ENCODE data around the gene TNFRSF4. TPM values are rescaled to one million over a fixed set of nuclear protein-coding genes. Genes with fewer than 3 reads are reported as not detected.

The TNFRSF4 gene
- polyA plus RNA-seq, 2 of the 4 experiments (the other 2 are of a cell fraction) = not detected

- Histone ChIP-seq H3K4me3 (no peak overlapping the region), H3K4me1 (peaks cover 16% of the 10 kb centered on the region; the same call in 2 of the 3 replicates), H3K27ac (no peak overlapping the region), H3K9me3 (no peaks in the 10 kb centered on the region), H3K4me2 (no peak overlapping the region)
- ATAC-seq (no peak), FAIRE-seq (no peak), DNase-seq (ENCODE audit: low read depth in 1 of 2, low spot score in 1 of 2) (no peak)
- TF ChIP-seq PBX3 (IDR thresholded peaks at IDR 0.05) = no peak
- no peak for TF ChIP-seq NPAS2 (CRISPR knock-in tag; IDR thresholded peaks at IDR 0.05; ENCODE audit: borderline replicate concordance)
- no peak for TF ChIP-seq POLR2AphosphoS2 (conservative IDR thresholded peaks at IDR 0.05; ENCODE audit: low read length)
- POLR2A ChIA-PET = no interaction called here
- CTCF ChIA-PET = interaction anchor here (1.6 kb wide), 1 partner anchor 16 kb away, joined by 4 read pairs; no protein-coding TSS in a partner anchor
- WGBS (ENCODE audit: missing lambda C conversion rate) = 96% methylated on average over 9 of the region's 30 CpGs
These were observed 14.2 kb upstream of the TNFRSF4 start for GRCh38 chr1:1228187-1228586.

GRCh38 chr1:1227386-1227785 lies 13.4 kb upstream of the TNFRSF4 start:
- FAIRE-seq (no peak), ATAC-seq (no peak), DNase-seq (ENCODE audit: low read depth in 1 of 2, low spot score in 1 of 2) (no peak)
- POLR2A ChIA-PET = no interaction called here
- Histone ChIP-seq H3K9me3 (no peaks in the 10 kb centered on the region), H3K4me2 (no peak overlapping the region), H3K27ac (no peak overlapping the region), H3K4me3 (no peak overlapping the region), H3K4me1 (peaks cover 8% of the 10 kb centered on the region; the same call in 1 of the 3 replicates)
- CTCF ChIA-PET = interaction anchor here (0.9 to 4.2 kb wide), 3 partner anchors 15 to 105 kb away, joined by 3 to 31 read pairs (median 4); no protein-coding TSS in a partner anchor
- no CpG with 5 or more reads among the region's 25 CpGs for WGBS (ENCODE audit: missing lambda C conversion rate)
- no peak for TF ChIP-seq PHF8 (IDR thresholded peaks at IDR 0.05; ENCODE audit: borderline replicate concordance, low read depth)
- TF ChIP-seq SMC3 (IDR thresholded peaks at IDR 0.05) = no peak
- TF ChIP-seq EHMT2 (IDR thresholded peaks at IDR 0.05; ENCODE audit: low read depth) = no peak
- no peak for TF ChIP-seq HOXB13 (CRISPR knock-in tag; IDR thresholded peaks at IDR 0.05; ENCODE audit: low read depth)
- no peak for TF ChIP-seq EHF (CRISPR knock-in tag; IDR thresholded peaks at IDR 0.05)
- no peak for TF ChIP-seq REST (IDR thresholded peaks at IDR 0.05)
- no peak for TF ChIP-seq MYC (IDR thresholded peaks at IDR 0.05; ENCODE audit: borderline replicate concordance, low read length)
- TF ChIP-seq PBX3 (IDR thresholded peaks at IDR 0.05) = no peak
- TF ChIP-seq KDM5A (IDR thresholded peaks at IDR 0.05) = no peak
- TF ChIP-seq ELK1 (IDR thresholded peaks at IDR 0.05; ENCODE audit: low read depth, low read length) = no peak
- TF ChIP-seq HDAC2 (IDR thresholded peaks at IDR 0.05) = no peak
- no peak for TF ChIP-seq CHD4 (IDR thresholded peaks at IDR 0.05; ENCODE audit: borderline replicate concordance)
- no peak for TF ChIP-seq BCL3 (IDR thresholded peaks at IDR 0.05)
- no peak for TF ChIP-seq TFCP2L1 (CRISPR knock-in tag; IDR thresholded peaks at IDR 0.05)

All from A549 (cell line).